Measurements from ENCODE around the gene SLX4IP.

SLX4IP gene

GRCh38 chr20:10554285-10554684 is 119.2 kb downstream of the SLX4IP start:
- no peak for DNase-seq

- DNase-seq = no peak
Measured at GRCh38 chr20:10555393-10555792, 120.3 kb downstream of the SLX4IP start.

- DNase-seq = no peak
Measured at GRCh38 chr20:10555865-10556308, 120.8 kb downstream of the SLX4IP start.

GRCh38 chr20:10556519-10557083 is 121.5 kb downstream of the SLX4IP start:
- no peak for DNase-seq

- DNase-seq = no peak
Measured at GRCh38 chr20:10557685-10558084, 122.6 kb downstream of the SLX4IP start.

GRCh38 chr20:10558635-10559187 is 123.6 kb downstream of the SLX4IP start:
- no peak for DNase-seq

- DNase-seq = no peak
Measured at GRCh38 chr20:10559266-10559665, 124.2 kb downstream of the SLX4IP start.

GRCh38 chr20:10560686-10561085 is 125.6 kb downstream of the SLX4IP start:
- no peak for DNase-seq

GRCh38 chr20:10561302-10561701 is 126.2 kb downstream of the SLX4IP start:
- no peak for DNase-seq

GRCh38 chr20:10562899-10563298 is 127.8 kb downstream of the SLX4IP start:
- no peak for DNase-seq

GRCh38 chr20:10563935-10564492 is 128.9 kb downstream of the SLX4IP start:
- no peak for DNase-seq

- DNase-seq = no peak
Measured at GRCh38 chr20:10565191-10565921, 130.3 kb downstream of the SLX4IP start.

GRCh38 chr20:10565922-10566897 is 131.1 kb downstream of the SLX4IP start:
- DNase-seq = no peak

- DNase-seq = no peak
Measured at GRCh38 chr20:10568032-10568431, 132.9 kb downstream of the SLX4IP start.

- no peak for DNase-seq
Measured at GRCh38 chr20:10571313-10571815, 136.3 kb downstream of the SLX4IP start.

- no peak for DNase-seq
Measured at GRCh38 chr20:10572853-10573252, 137.7 kb downstream of the SLX4IP start.

- DNase-seq = no peak
Measured at GRCh38 chr20:10573273-10573950, 138.3 kb downstream of the SLX4IP start.

GRCh38 chr20:10573951-10574339 is 138.8 kb downstream of the SLX4IP start:
- no peak for DNase-seq

GRCh38 chr20:10576411-10577090 is 141.4 kb downstream of the SLX4IP start:
- no peak for DNase-seq

GRCh38 chr20:10577648-10578047 is 142.5 kb downstream of the SLX4IP start:
- DNase-seq = no peak

- DNase-seq = no peak
Measured at GRCh38 chr20:10578607-10579006, 143.5 kb downstream of the SLX4IP start.
